Right renal cortex interstitium (tissue), 3 donors: ENCODE measurements around the gene ARHGAP27. TPM values are rescaled to one million over a fixed set of nuclear protein-coding genes. Genes with fewer than 3 reads are reported as not detected.
"Not testable (repeated sequence)": the region's sequence is repeated elsewhere in the genome, so short reads cannot be mapped to it uniquely, and the experiment has no call there.

Experiments
- DNase-seq, 3 donors: peaks; one replicate each; pipeline ENCODE4 v3.0.0-alpha.2; 2013; ENCODE audit warnings: low read depth in 3 of 3, low spot score in 2 of 3
- polyA plus RNA-seq, 3 donors: library from polyadenylated mRNA; unstranded; fragments of 120-200 nt; gene quantifications; one replicate each; pipeline ENCODE4 v1.2.1, GENCODE V29; 2013; ENCODE audit not compliant: insufficient read length in 3 of 3

ARHGAP27 gene
- polyA plus RNA-seq, 3 donors: 10.9 to 11.7 (median 11.2) TPM

GRCh38 chr17:45366049-45366448 lies 66.6 kb downstream of the ARHGAP27 start:
- DNase-seq: no peak

GRCh38 chr17:45364531-45365390 lies 67.9 kb downstream of the ARHGAP27 start:
- no peak for DNase-seq

GRCh38 chr17:45363498-45363897 lies 69.2 kb downstream of the ARHGAP27 start:
- DNase-seq: no peak

GRCh38 chr17:45361976-45362375 lies 70.7 kb downstream of the ARHGAP27 start:
- DNase-seq: no peak

GRCh38 chr17:45361451-45361850 lies 71.2 kb downstream of the ARHGAP27 start:
- DNase-seq: no peak

GRCh38 chr17:45357364-45357997 lies 75.2 kb downstream of the ARHGAP27 start:
- DNase-seq: no peak

GRCh38 chr17:45355087-45355486 lies 77.6 kb downstream of the ARHGAP27 start:
- DNase-seq: no peak

- DNase-seq: no peak
Observed at GRCh38 chr17:45353043-45353442, 79.6 kb downstream of the ARHGAP27 start.

GRCh38 chr17:45351831-45352230 lies 80.8 kb downstream of the ARHGAP27 start:
- no peak for DNase-seq

GRCh38 chr17:45347444-45347843 lies 85.2 kb downstream of the ARHGAP27 start:
- DNase-seq: no peak

GRCh38 chr17:45346216-45347015 lies 86.3 kb downstream of the ARHGAP27 start:
- DNase-seq: no peak

- peak in 1 of 3 donors; percentile 32 for DNase-seq
Observed at GRCh38 chr17:45345554-45346215, 87.0 kb downstream of the ARHGAP27 start.

GRCh38 chr17:45345246-45345553 lies 87.5 kb downstream of the ARHGAP27 start:
- no peak for DNase-seq

GRCh38 chr17:45343967-45344664 lies 88.6 kb downstream of the ARHGAP27 start:
- DNase-seq: not testable (repeated sequence)

Other genes with a start within 250 kb of the ARHGAP27 start
- gene FMNL1, start 211.0 kb downstream of the ARHGAP27 start, polyA plus RNA-seq: 1 to 10 TPM; 5.5 to 6.6 (median 5.7) TPM
- under 1 TPM in 2 of 3 donors, not detected in 1; 0.08 to 0.16 TPM for gene SPATA32, start 170.8 kb downstream of the ARHGAP27 start, polyA plus RNA-seq
- 1 to 10 TPM; 4.3 to 5.4 (median 4.9) TPM for gene MAP3K14, start 115.8 kb downstream of the ARHGAP27 start, polyA plus RNA-seq
- gene PLEKHM1, start 57.9 kb upstream of the ARHGAP27 start, polyA plus RNA-seq: 10 to 100 TPM; 10.4 to 11.6 (median 11.5) TPM